ENCODE measurements around the gene ADNP.

DNA sequence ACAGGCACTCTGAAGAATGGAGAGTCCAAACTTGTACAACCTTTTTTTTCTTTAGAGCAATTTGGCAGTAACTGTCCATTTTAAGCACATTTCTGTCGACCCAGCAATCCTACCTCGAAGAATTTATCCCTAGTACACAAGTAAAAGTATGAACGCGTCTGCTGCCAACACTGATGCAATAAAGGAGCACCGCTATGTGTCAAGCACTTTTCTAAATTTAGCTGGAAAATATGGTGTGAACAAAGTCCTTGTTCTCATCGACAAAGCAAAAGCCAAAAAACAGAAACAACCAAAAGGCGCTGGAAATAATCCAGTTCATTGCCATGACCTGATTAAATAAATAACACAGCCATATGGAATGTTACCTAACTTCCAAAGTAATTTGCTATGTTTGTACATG lies 26.0 kb upstream of the ADNP start:
- TF ChIP-seq CTCF (IDR thresholded peaks at IDR 0.05) (no peak), ZNF416 (CRISPR knock-in tag; IDR thresholded peaks at IDR 0.05) (no peak), TCF7 (CRISPR knock-in tag; IDR thresholded peaks at IDR 0.05; ENCODE audit: low read depth) (no peak), NR2C2 (CRISPR knock-in tag; IDR thresholded peaks at IDR 0.05) (no peak)
